ENCODE measurements around the gene ANAPC16. TPM values are rescaled to one million over a fixed set of nuclear protein-coding genes. Genes with fewer than 3 reads are reported as not detected.

ANAPC16 gene
- polyA plus RNA-seq, 2 of the 4 experiments (the other 2 are of a cell fraction), result 75.1 to 165 TPM

- no peak for TF ChIP-seq SMC3 (IDR thresholded peaks at IDR 0.05)
- no peak for TF ChIP-seq ZC3H11A (IDR thresholded peaks at IDR 0.05)
- TF ChIP-seq RAD21 (conservative IDR thresholded peaks at IDR 0.05 in 1 of 2, IDR thresholded peaks at IDR 0.05 in 1 of 2), result no peak
- TF ChIP-seq SREBF2 (IDR thresholded peaks at IDR 0.05), result no peak
- TF ChIP-seq TP53 (CRISPR knock-in tag; IDR thresholded peaks at IDR 0.05), result no peak
- TF ChIP-seq EHMT2 (IDR thresholded peaks at IDR 0.05; ENCODE audit: low read depth), result no peak
- TF ChIP-seq CTCF (IDR thresholded peaks at IDR 0.05), result no peak
- TF ChIP-seq KDM5A (IDR thresholded peaks at IDR 0.05), result no peak
- TF ChIP-seq USF2 (IDR thresholded peaks at IDR 0.05), result no peak
- no peak for TF ChIP-seq PBX3 (IDR thresholded peaks at IDR 0.05)
- no peak for TF ChIP-seq REST (IDR thresholded peaks at IDR 0.05)
- no peak for TF ChIP-seq CHD2 (IDR thresholded peaks at IDR 0.05; ENCODE audit: low read length, partially characterized antibody)
- ChIA-PET CTCF (interaction anchor here (1.2 to 1.7 kb wide), 2 partner anchors 10 to 12 kb away, joined by 3 to 4 read pairs; no protein-coding TSS in a partner anchor), POLR2A (interaction anchor here (0.6 kb wide), 1 partner anchor 91 kb away, joined by 3 read pairs; no protein-coding TSS in a partner anchor)
- ATAC-seq, result no peak
- H3K4me2 ChIP-seq, result no peak overlapping the region
- no peak overlapping the region for H3K4me3 ChIP-seq
- no peak overlapping the region for H3K27ac ChIP-seq
- FAIRE-seq, result no peak
- H3K4me1 ChIP-seq, result peaks cover 12% of the 10 kb centered on the region
- DNase-seq (ENCODE audit: low read depth in 1 of 2, low spot score in 1 of 2), result no peak
- 86% methylated on average over 6 of the region's 6 CpGs for WGBS (ENCODE audit: missing lambda C conversion rate)
- no peaks in the 10 kb centered on the region for H3K9me3 ChIP-seq
Measured at GRCh38 chr10:72234560-72235095, 18.8 kb downstream of the ANAPC16 start.

- ChIA-PET CTCF (interaction anchor here (0.5 to 3.0 kb wide), 8 partner anchors 11 to 280 kb away, joined by 3 to 11 read pairs (median 4); no protein-coding TSS in a partner anchor), POLR2A (interaction anchor here (0.7 kb wide), 1 partner anchor 38 kb away, joined by 3 read pairs; no protein-coding TSS in a partner anchor)
- ATAC-seq (no peak), DNase-seq (ENCODE audit: low read depth in 1 of 2, low spot score in 1 of 2) (no peak), FAIRE-seq (no peak)
- TF ChIP-seq MAFK (IDR thresholded peaks at IDR 0.05; ENCODE audit: partially characterized antibody) (no peak), PBX3 (IDR thresholded peaks at IDR 0.05) (no peak), HDAC2 (IDR thresholded peaks at IDR 0.05) (no peak), CEBPB (IDR thresholded peaks at IDR 0.05) (0 out of 4 replicates have a peak, but pooled peaks of 1 of the 2 experiments have one; percentile 3), NFE2L2 (conservative IDR thresholded peaks at IDR 0.05; ENCODE audit: low read length) (0 out of 2 replicates have a peak, but pooled peaks have one; percentile 2), CBX8 (IDR thresholded peaks at IDR 0.05) (no peak), BHLHE40 (IDR thresholded peaks at IDR 0.05; ENCODE audit: low read depth, low read length) (no peak), CHD4 (IDR thresholded peaks at IDR 0.05; ENCODE audit: borderline replicate concordance) (no peak), E2F6 (IDR thresholded peaks at IDR 0.05; ENCODE audit: borderline replicate concordance, low read depth) (no peak)
- H3K27ac ChIP-seq, result no peak overlapping the region
- H3K9me3 ChIP-seq, result no peaks in the 10 kb centered on the region
- peaks cover 9% of the 10 kb centered on the region; the same call in 2 of the 3 replicates for H3K4me1 ChIP-seq
- 88% methylated on average over 6 of the region's 6 CpGs for WGBS (ENCODE audit: missing lambda C conversion rate)
- H3K4me3 ChIP-seq, result no peak overlapping the region
- no peak overlapping the region for H3K4me2 ChIP-seq
Measured at GRCh38 chr10:72235544-72236279, 19.9 kb downstream of the ANAPC16 start.

Data from A549 (cell line).